ENCODE data around the gene CAPN12. TPM values are rescaled to one million over a fixed set of nuclear protein-coding genes. Genes with fewer than 3 reads are reported as not detected.
A peak's percentile ranks its signal among the peaks of the same experiment; 100 is the strongest.

The CAPN12 gene
- total RNA-seq, 3 donors from 2014 or later (not counting 1 experiment from before 2014, with no cell fraction given), result 7.4 to 51.0 (median 26.7) TPM

- Histone ChIP-seq H3K27ac (ENCODE audit: low read length) (no peak overlapping the region), H3K4me1 (ENCODE audit: control insufficient read depth, insufficient read depth, low read length) (no peaks in the 10 kb centered on the region), H3K36me3 (ENCODE audit: control insufficient read depth, insufficient read depth, low read length) (peaks cover 91% of the 10 kb centered on the region), H3K27me3 (ENCODE audit: control insufficient read depth, insufficient read depth, low read length) (no peaks in the 10 kb centered on the region), H3K9me3 (ENCODE audit: control insufficient read depth, insufficient read depth, low read length) (no peaks in the 10 kb centered on the region), H3K4me3 (ENCODE audit: low read length) (no peak overlapping the region)
- Mint-ChIP-seq H3K4me1 (peaks cover 10 to 16% of the 10 kb centered on the region in 2 donors), H3K36me3 (no peaks in the 10 kb centered on the region), H3K9me3 (no peaks in the 10 kb centered on the region), H3K27me3 (ENCODE audit: low read depth in 2 of 2) (no peaks in the 10 kb centered on the region), H3K4me3 (no peak overlapping the region), H3K27ac (peak overlapping the region; percentile 47 to 67)
- DNase-seq (no peak), ATAC-seq (no peak)
- no peak for TF ChIP-seq CTCF (IDR thresholded peaks at IDR 0.05)
- intact Hi-C loops (cut with micrococcal nuclease), result no loop called here
- WGBS (ENCODE audit: insufficient coverage), result 97% methylated on average over 14 of the region's 14 CpGs
Measured at GRCh38 chr19:38713865-38714264, 30.4 kb downstream of the CAPN12 start.

- H3K27me3 Mint-ChIP-seq (ENCODE audit: low read depth in 2 of 2), result no peaks in the 10 kb centered on the region
- H3K4me1 ChIP-seq (ENCODE audit: control insufficient read depth, insufficient read depth, low read length), result no peaks in the 10 kb centered on the region
- intact Hi-C loops (cut with micrococcal nuclease), result no loop called here
- H3K4me1 Mint-ChIP-seq, result peaks cover 10 to 20% of the 10 kb centered on the region in 2 donors
- DNase-seq (no peak), ATAC-seq (no peak)
- H3K27ac ChIP-seq (ENCODE audit: low read length), result no peak overlapping the region
- no peaks in the 10 kb centered on the region for H3K36me3 Mint-ChIP-seq
- TF ChIP-seq CTCF (IDR thresholded peaks at IDR 0.05), result no peak
- no peaks in the 10 kb centered on the region for H3K9me3 Mint-ChIP-seq
- peak overlapping the region; percentile 47 to 67 for H3K27ac Mint-ChIP-seq
- H3K27me3 ChIP-seq (ENCODE audit: control insufficient read depth, insufficient read depth, low read length), result no peaks in the 10 kb centered on the region
- H3K4me3 Mint-ChIP-seq, result no peak overlapping the region
- no peaks in the 10 kb centered on the region for H3K9me3 ChIP-seq (ENCODE audit: control insufficient read depth, insufficient read depth, low read length)
- H3K4me3 ChIP-seq (ENCODE audit: low read length), result no peak overlapping the region
- H3K36me3 ChIP-seq (ENCODE audit: control insufficient read depth, insufficient read depth, low read length), result peaks cover 92% of the 10 kb centered on the region
- 98% methylated on average over 19 of the region's 19 CpGs for WGBS (ENCODE audit: insufficient coverage)
Measured at GRCh38 chr19:38713227-38713649, 31.0 kb downstream of the CAPN12 start.

GRCh38 chr19:38712161-38712748 is 32.0 kb downstream of the CAPN12 start:
- no peaks in the 10 kb centered on the region for H3K36me3 Mint-ChIP-seq
- no peaks in the 10 kb centered on the region for H3K27me3 ChIP-seq (ENCODE audit: control insufficient read depth, insufficient read depth, low read length)
- H3K4me3 ChIP-seq (ENCODE audit: low read length), result no peak overlapping the region
- intact Hi-C loops (cut with micrococcal nuclease), result no loop called here
- ATAC-seq (no peak), DNase-seq (no peak)
- 94% methylated on average over 15 of the region's 15 CpGs for WGBS (ENCODE audit: insufficient coverage)
- H3K27ac ChIP-seq (ENCODE audit: low read length), result no peak overlapping the region
- no peak overlapping the region for H3K4me3 Mint-ChIP-seq
- peaks cover 10 to 22% of the 10 kb centered on the region in 2 donors for H3K4me1 Mint-ChIP-seq
- peaks cover 7% of the 10 kb centered on the region for H3K4me1 ChIP-seq (ENCODE audit: control insufficient read depth, insufficient read depth, low read length)
- no peaks in the 10 kb centered on the region for H3K9me3 Mint-ChIP-seq
- no peak for TF ChIP-seq CTCF (IDR thresholded peaks at IDR 0.05)
- no peak overlapping the region for H3K27ac Mint-ChIP-seq
- no peaks in the 10 kb centered on the region for H3K9me3 ChIP-seq (ENCODE audit: control insufficient read depth, insufficient read depth, low read length)
- H3K27me3 Mint-ChIP-seq (ENCODE audit: low read depth in 2 of 2), result no peaks in the 10 kb centered on the region
- peaks cover 93% of the 10 kb centered on the region for H3K36me3 ChIP-seq (ENCODE audit: control insufficient read depth, insufficient read depth, low read length)

GRCh38 chr19:38711726-38712153 is 32.5 kb downstream of the CAPN12 start:
- no peak for TF ChIP-seq CTCF (IDR thresholded peaks at IDR 0.05)
- Histone ChIP-seq H3K4me1 (ENCODE audit: control insufficient read depth, insufficient read depth, low read length) (peaks cover 8% of the 10 kb centered on the region), H3K4me3 (ENCODE audit: low read length) (no peak overlapping the region), H3K36me3 (ENCODE audit: control insufficient read depth, insufficient read depth, low read length) (peaks cover 93% of the 10 kb centered on the region), H3K9me3 (ENCODE audit: control insufficient read depth, insufficient read depth, low read length) (no peaks in the 10 kb centered on the region), H3K27me3 (ENCODE audit: control insufficient read depth, insufficient read depth, low read length) (no peaks in the 10 kb centered on the region), H3K27ac (ENCODE audit: low read length) (no peak overlapping the region)
- Mint-ChIP-seq H3K4me3 (no peak overlapping the region), H3K27ac (no peak overlapping the region), H3K9me3 (no peaks in the 10 kb centered on the region), H3K27me3 (ENCODE audit: low read depth in 2 of 2) (no peaks in the 10 kb centered on the region), H3K36me3 (no peaks in the 10 kb centered on the region), H3K4me1 (peaks cover 10 to 22% of the 10 kb centered on the region in 2 donors)
- WGBS (ENCODE audit: insufficient coverage), result 87% methylated on average over 12 of the region's 12 CpGs
- ATAC-seq (no peak), DNase-seq (no peak)
- intact Hi-C loops (cut with micrococcal nuclease), result no loop called here

Data from natural killer cell (primary cell).